K562 (cell line): ENCODE data around the gene NOS2. TPM values are rescaled to one million over a fixed set of nuclear protein-coding genes. Genes with fewer than 3 reads are reported as not detected.

Source experiments
- DNMT1 ChIP-seq: fragments of 450-650 bp; IDR thresholded peaks from 2 replicates; pipeline ENCODE4 v1.6.1; 2016; ENCODE audit warnings: antibody characterized with exemption, mild to moderate bottlenecking
- MTF1 ChIP-seq: fragments of 250-450 bp; sonication (Bioruptor Pico); IDR thresholded peaks from 2 replicates; pipeline ENCODE4 v1.9.0; 2021; ENCODE audit warnings: moderate library complexity, mild to moderate bottlenecking, inconsistent platforms, borderline replicate concordance
- PTBP1 ChIP-seq: fragments of 200-400 bp; formaldehyde crosslinking; IDR thresholded peaks from 2 replicates; pipeline ENCODE4 v1.6.1; 2017; ENCODE audit warnings: low read depth, low read length
- SIRT6 ChIP-seq: IDR thresholded peaks from one replicate; pipeline ENCODE4 v1.6.1; 2012; ENCODE audit warnings: low read depth, mild to moderate bottlenecking, control low read depth, inconsistent platforms, low read length, moderate library complexity
- SMC3 ChIP-seq: conservative IDR thresholded peaks from 2 replicates; pipeline ENCODE4 v1.6.1; 2011; ENCODE audit warnings: low read depth, low read length, improper control_type of control experiment; ENCODE audit not compliant: insufficient read depth
- polyA plus RNA-seq, 8 experiments: library from polyadenylated mRNA; depleted of rRNA in 4 of 8; stranded (reverse) in 5 of 8; unstranded in 3 of 8; fragments of >200 nt; fragmentation: Nextera tagmentation in 2 of 8; fragmentation: Illumina TruSeq in 1 of 8; extraction: Ambion mirVana in 2 of 8; extraction: Trizol in 1 of 8; gene quantifications; 2 replicates each; pipeline versions ENCODE4 v1.2.1 to v1.2.3, GENCODE V29; 2011 to 2014; ENCODE audit warnings: inconsistent platforms in 1 of 8, missing spikeins in 1 of 8
- total RNA-seq, 7 experiments: library from RNA; depleted of rRNA in 6 of 7; stranded (reverse); fragments of >200 nt in 6 of 7; fragmentation: Illumina TruSeq in 2 of 7; extraction: Trizol in 2 of 7; gene quantifications; 2 replicates each; pipeline versions ENCODE4 v1.2.1 to v1.2.3, GENCODE V29; 2011 to 2021; ENCODE audit warnings: low replicate concordance in 1 of 7
- TF ChIP-seq, protein P1 (sequence below): IDR thresholded peaks from 2 replicates; pipeline ENCODE4 v1.6.1; 2011; ENCODE audit warnings: borderline replicate concordance, low read depth, mild to moderate bottlenecking, moderate library complexity, low read length; ENCODE audit not compliant: insufficient read depth, poor library complexity, severe bottlenecking
- TF ChIP-seq, protein P2 (sequence below): fragments of 250-450 bp; sonication (Bioruptor Pico); IDR thresholded peaks from 2 replicates; pipeline ENCODE4 v1.5.0; 2021
- TF ChIP-seq, protein P3 (sequence below): fragments of 250-450 bp; sonication (Bioruptor Pico); IDR thresholded peaks from 2 replicates; pipeline ENCODE4 v1.8.0; 2022; ENCODE audit warnings: moderate library complexity, mild to moderate bottlenecking, inconsistent platforms
- TF ChIP-seq, protein P4 (sequence below): sonication (generic); formaldehyde crosslinking; IDR thresholded peaks from 2 replicates; pipeline ENCODE4 v1.8.0; 2022; ENCODE audit warnings: mild to moderate bottlenecking, missing genetic modification reagents
- TF ChIP-seq, protein P5 (sequence below): fragments of 450-650 bp; IDR thresholded peaks from 2 replicates; pipeline ENCODE4 v1.6.1; 2016; ENCODE audit warnings: missing biosample characterization, missing genetic modification characterization
- TF ChIP-seq, protein P6 (sequence below): fragments of 200-800 bp; sonication (Bioruptor generic); IDR thresholded peaks from 2 replicates; pipeline ENCODE4 v1.6.1; 2016; ENCODE audit warnings: missing genetic modification characterization, missing compliant biosample characterization
- TF ChIP-seq, protein P7 (sequence below): fragments of 450-650 bp; formaldehyde crosslinking; IDR thresholded peaks from 2 replicates; pipeline ENCODE4 v1.4.0; 2020; ENCODE audit warnings: mild to moderate bottlenecking, mixed read lengths

Gene NOS2
- total and polyA plus RNA-seq, 9 of the 15 experiments (the other 6 are each of a cell fraction or from before 2014, with no cell fraction given): not detected

DNA sequence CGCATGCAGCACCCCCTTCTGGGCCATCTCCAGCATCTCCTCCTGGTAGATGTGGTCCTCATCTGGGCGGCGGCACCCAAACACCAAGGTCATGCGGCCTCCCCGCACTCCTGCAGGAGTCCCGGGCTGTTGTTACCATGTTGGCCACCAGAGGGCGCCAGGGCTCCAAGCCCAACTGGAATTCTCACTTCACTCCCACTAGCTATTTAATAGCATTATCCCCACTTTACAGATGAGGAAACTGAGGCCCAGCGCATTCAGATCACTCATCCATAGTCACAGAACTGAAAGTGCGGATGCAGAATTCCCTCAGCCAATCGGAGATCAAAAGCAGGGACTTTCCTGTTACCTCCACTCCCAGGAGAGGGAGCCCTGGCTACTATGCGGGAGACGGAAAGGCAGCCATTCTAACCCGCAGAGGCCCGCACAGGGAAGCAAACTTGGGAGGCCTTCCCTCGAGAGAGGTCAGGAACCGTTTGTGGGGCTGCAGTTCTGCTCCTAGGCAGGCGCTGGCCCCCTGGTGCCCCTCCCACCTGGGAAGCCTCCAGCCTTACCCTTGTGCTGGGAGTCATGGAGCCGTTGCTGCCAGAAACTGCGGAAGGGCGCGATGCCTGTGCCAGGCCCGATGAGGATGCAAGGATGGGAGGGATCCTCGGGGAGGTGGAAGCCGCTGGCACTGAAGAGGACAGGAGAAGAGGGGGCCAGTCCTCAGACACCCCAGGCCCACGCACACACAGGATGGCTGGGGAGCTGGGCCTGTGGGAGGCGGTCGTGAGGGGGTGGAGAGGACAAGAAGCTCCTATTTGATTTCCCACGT, 40.1 kb downstream of the NOS2 start (continued):
- TF ChIP-seq, protein P1, sequence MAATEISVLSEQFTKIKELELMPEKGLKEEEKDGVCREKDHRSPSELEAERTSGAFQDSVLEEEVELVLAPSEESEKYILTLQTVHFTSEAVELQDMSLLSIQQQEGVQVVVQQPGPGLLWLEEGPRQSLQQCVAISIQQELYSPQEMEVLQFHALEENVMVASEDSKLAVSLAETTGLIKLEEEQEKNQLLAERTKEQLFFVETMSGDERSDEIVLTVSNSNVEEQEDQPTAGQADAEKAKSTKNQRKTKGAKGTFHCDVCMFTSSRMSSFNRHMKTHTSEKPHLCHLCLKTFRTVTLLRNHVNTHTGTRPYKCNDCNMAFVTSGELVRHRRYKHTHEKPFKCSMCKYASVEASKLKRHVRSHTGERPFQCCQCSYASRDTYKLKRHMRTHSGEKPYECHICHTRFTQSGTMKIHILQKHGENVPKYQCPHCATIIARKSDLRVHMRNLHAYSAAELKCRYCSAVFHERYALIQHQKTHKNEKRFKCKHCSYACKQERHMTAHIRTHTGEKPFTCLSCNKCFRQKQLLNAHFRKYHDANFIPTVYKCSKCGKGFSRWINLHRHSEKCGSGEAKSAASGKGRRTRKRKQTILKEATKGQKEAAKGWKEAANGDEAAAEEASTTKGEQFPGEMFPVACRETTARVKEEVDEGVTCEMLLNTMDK: peak; percentile 49
- TF ChIP-seq PTBP1 (no peak), MTF1 (CRISPR knock-in tag) (no peak), DNMT1 (no peak), SMC3 (peak; percentile 87), SIRT6 (no peak)
- TF ChIP-seq, protein P2, sequence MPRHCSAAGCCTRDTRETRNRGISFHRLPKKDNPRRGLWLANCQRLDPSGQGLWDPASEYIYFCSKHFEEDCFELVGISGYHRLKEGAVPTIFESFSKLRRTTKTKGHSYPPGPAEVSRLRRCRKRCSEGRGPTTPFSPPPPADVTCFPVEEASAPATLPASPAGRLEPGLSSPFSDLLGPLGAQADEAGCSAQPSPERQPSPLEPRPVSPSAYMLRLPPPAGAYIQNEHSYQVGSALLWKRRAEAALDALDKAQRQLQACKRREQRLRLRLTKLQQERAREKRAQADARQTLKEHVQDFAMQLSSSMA (CRISPR knock-in tag): no peak
- TF ChIP-seq, protein P3, sequence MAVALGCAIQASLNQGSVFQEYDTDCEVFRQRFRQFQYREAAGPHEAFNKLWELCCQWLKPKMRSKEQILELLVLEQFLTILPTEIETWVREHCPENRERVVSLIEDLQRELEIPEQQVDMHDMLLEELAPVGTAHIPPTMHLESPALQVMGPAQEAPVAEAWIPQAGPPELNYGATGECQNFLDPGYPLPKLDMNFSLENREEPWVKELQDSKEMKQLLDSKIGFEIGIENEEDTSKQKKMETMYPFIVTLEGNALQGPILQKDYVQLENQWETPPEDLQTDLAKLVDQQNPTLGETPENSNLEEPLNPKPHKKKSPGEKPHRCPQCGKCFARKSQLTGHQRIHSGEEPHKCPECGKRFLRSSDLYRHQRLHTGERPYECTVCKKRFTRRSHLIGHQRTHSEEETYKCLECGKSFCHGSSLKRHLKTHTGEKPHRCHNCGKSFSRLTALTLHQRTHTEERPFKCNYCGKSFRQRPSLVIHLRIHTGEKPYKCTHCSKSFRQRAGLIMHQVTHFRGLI (CRISPR knock-in tag): no peak
- TF ChIP-seq, protein P4, sequence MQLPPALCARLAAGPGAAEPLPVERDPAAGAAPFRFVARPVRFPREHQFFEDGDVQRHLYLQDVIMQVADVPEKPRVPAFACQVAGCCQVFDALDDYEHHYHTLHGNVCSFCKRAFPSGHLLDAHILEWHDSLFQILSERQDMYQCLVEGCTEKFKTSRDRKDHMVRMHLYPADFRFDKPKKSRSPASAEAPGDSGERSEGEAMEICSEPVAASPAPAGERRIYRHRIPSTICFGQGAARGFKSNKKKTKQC (CRISPR knock-in tag): no peak
- TF ChIP-seq, protein P5, sequence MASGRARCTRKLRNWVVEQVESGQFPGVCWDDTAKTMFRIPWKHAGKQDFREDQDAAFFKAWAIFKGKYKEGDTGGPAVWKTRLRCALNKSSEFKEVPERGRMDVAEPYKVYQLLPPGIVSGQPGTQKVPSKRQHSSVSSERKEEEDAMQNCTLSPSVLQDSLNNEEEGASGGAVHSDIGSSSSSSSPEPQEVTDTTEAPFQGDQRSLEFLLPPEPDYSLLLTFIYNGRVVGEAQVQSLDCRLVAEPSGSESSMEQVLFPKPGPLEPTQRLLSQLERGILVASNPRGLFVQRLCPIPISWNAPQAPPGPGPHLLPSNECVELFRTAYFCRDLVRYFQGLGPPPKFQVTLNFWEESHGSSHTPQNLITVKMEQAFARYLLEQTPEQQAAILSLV (tag): no peak
- TF ChIP-seq, protein P6, sequence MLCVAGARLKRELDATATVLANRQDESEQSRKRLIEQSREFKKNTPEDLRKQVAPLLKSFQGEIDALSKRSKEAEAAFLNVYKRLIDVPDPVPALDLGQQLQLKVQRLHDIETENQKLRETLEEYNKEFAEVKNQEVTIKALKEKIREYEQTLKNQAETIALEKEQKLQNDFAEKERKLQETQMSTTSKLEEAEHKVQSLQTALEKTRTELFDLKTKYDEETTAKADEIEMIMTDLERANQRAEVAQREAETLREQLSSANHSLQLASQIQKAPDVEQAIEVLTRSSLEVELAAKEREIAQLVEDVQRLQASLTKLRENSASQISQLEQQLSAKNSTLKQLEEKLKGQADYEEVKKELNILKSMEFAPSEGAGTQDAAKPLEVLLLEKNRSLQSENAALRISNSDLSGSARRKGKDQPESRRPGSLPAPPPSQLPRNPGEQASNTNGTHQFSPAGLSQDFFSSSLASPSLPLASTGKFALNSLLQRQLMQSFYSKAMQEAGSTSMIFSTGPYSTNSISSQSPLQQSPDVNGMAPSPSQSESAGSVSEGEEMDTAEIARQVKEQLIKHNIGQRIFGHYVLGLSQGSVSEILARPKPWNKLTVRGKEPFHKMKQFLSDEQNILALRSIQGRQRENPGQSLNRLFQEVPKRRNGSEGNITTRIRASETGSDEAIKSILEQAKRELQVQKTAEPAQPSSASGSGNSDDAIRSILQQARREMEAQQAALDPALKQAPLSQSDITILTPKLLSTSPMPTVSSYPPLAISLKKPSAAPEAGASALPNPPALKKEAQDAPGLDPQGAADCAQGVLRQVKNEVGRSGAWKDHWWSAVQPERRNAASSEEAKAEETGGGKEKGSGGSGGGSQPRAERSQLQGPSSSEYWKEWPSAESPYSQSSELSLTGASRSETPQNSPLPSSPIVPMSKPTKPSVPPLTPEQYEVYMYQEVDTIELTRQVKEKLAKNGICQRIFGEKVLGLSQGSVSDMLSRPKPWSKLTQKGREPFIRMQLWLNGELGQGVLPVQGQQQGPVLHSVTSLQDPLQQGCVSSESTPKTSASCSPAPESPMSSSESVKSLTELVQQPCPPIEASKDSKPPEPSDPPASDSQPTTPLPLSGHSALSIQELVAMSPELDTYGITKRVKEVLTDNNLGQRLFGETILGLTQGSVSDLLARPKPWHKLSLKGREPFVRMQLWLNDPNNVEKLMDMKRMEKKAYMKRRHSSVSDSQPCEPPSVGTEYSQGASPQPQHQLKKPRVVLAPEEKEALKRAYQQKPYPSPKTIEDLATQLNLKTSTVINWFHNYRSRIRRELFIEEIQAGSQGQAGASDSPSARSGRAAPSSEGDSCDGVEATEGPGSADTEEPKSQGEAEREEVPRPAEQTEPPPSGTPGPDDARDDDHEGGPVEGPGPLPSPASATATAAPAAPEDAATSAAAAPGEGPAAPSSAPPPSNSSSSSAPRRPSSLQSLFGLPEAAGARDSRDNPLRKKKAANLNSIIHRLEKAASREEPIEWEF (CRISPR knock-in tag): no peak
- TF ChIP-seq, protein P7, sequence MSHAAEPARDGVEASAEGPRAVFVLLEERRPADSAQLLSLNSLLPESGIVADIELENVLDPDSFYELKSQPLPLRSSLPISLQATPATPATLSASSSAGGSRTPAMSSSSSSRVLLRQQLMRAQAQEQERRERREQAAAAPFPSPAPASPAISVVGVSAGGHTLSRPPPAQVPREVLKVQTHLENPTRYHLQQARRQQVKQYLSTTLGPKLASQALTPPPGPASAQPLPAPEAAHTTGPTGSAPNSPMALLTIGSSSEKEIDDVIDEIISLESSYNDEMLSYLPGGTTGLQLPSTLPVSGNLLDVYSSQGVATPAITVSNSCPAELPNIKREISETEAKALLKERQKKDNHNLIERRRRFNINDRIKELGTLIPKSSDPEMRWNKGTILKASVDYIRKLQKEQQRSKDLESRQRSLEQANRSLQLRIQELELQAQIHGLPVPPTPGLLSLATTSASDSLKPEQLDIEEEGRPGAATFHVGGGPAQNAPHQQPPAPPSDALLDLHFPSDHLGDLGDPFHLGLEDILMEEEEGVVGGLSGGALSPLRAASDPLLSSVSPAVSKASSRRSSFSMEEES (CRISPR knock-in tag): no peak
